ENCODE results near the gene SLC37A3.

- TF ChIP-seq POLR2A (IDR thresholded peaks at IDR 0.05; ENCODE audit: low read length): no peak
- TF ChIP-seq GATA1 (IDR thresholded peaks at IDR 0.05; ENCODE audit: low read depth, low read length): no peak
Measured at GRCh38 chr7:140426130-140426529, 27.8 kb upstream of the SLC37A3 start.
